Measurements from ENCODE around the gene TRIM25. TPM values are rescaled to one million over a fixed set of nuclear protein-coding genes. Genes with fewer than 3 reads are reported as not detected.

TRIM25 gene
- total RNA-seq, 3 donors from 2014 or later (not counting 1 experiment from before 2014, with no cell fraction given), result 50.4 to 100 (median 74.5) TPM

DNA sequence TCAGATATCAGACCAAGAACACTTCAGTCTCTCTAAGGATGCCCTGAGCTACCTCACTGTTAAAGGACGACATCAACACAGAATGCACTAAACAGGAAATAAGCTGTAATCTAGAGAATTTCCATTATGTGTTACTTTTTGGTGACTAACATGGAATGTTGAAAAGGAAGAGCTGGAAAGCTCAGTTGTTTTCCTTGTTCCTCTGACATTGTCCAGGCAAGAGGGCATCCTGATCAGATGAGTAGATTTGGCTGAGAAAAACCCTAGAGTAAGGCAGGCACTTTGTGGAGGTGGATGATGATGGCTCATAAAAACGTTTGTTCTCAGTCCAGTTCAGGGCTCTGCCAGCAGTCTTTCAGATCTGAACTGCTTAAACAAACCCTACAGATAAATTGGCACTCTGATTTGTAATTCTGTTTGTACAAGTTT, 45.9 kb downstream of the TRIM25 start:
- 75% methylated on average over 2 of the region's 2 CpGs for WGBS (ENCODE audit: insufficient coverage)
- H3K27ac ChIP-seq (ENCODE audit: low read length), result no peak overlapping the region

DNA sequence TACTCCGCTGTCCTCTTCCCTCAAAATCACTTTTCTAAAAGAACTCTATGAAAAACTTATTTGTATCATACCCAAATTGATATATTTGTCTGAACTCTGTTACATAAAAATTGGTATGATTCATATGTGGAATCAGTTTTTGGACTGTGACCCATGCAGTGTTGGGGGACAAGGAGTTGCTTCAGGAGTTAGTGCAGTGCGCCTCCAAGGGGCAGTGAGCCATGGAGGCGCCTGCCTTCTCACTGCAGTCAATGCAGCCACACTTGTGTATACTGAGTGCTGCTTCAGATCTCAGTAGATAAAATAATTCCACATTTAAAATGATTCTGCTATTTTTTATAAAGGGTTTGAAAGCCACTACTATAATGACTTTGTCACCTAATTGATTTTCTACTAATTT, 47.4 kb downstream of the TRIM25 start:
- 73% methylated on average over 2 of the region's 3 CpGs for WGBS (ENCODE audit: insufficient coverage)
- no peaks in the 10 kb centered on the region for H3K9me3 Mint-ChIP-seq
- Histone ChIP-seq H3K27me3 (ENCODE audit: control insufficient read depth, insufficient read depth, low read length) (no peaks in the 10 kb centered on the region), H3K27ac (ENCODE audit: low read length) (no peak overlapping the region), H3K9me3 (ENCODE audit: control insufficient read depth, insufficient read depth, low read length) (no peaks in the 10 kb centered on the region), H3K36me3 (ENCODE audit: control insufficient read depth, insufficient read depth, low read length) (peaks cover 23% of the 10 kb centered on the region), H3K4me3 (ENCODE audit: low read length) (no peak overlapping the region), H3K4me1 (ENCODE audit: control insufficient read depth, insufficient read depth, low read length) (no peaks in the 10 kb centered on the region)
- TF ChIP-seq, protein P1, sequence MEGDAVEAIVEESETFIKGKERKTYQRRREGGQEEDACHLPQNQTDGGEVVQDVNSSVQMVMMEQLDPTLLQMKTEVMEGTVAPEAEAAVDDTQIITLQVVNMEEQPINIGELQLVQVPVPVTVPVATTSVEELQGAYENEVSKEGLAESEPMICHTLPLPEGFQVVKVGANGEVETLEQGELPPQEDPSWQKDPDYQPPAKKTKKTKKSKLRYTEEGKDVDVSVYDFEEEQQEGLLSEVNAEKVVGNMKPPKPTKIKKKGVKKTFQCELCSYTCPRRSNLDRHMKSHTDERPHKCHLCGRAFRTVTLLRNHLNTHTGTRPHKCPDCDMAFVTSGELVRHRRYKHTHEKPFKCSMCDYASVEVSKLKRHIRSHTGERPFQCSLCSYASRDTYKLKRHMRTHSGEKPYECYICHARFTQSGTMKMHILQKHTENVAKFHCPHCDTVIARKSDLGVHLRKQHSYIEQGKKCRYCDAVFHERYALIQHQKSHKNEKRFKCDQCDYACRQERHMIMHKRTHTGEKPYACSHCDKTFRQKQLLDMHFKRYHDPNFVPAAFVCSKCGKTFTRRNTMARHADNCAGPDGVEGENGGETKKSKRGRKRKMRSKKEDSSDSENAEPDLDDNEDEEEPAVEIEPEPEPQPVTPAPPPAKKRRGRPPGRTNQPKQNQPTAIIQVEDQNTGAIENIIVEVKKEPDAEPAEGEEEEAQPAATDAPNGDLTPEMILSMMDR (IDR thresholded peaks at IDR 0.05), result no peak
- H3K36me3 Mint-ChIP-seq, result peaks cover 13% of the 10 kb centered on the region
- DNase-seq (peak in 1 of 2 donors; percentile 37), ATAC-seq (no peak)
- no peaks in the 10 kb centered on the region for H3K4me1 Mint-ChIP-seq
- H3K27ac Mint-ChIP-seq, result no peak overlapping the region
- no peaks in the 10 kb centered on the region for H3K27me3 Mint-ChIP-seq (ENCODE audit: low read depth in 2 of 2)
- H3K4me3 Mint-ChIP-seq, result no peak overlapping the region
- intact Hi-C loops (cut with micrococcal nuclease), result no loop called here

More for the DNA sequence above, 45.9 kb downstream of the TRIM25 start:
- TF ChIP-seq, protein P1 (IDR thresholded peaks at IDR 0.05), result no peak
- no peak overlapping the region for H3K4me3 Mint-ChIP-seq
- H3K9me3 Mint-ChIP-seq, result no peaks in the 10 kb centered on the region
- H3K27me3 Mint-ChIP-seq (ENCODE audit: low read depth in 2 of 2), result no peaks in the 10 kb centered on the region
- DNase-seq (no peak), ATAC-seq (no peak)
- no peaks in the 10 kb centered on the region for H3K27me3 ChIP-seq (ENCODE audit: control insufficient read depth, insufficient read depth, low read length)
- H3K36me3 ChIP-seq (ENCODE audit: control insufficient read depth, insufficient read depth, low read length), result peaks cover 14% of the 10 kb centered on the region
- no peaks in the 10 kb centered on the region for H3K4me1 Mint-ChIP-seq
- no peak overlapping the region for H3K4me3 ChIP-seq (ENCODE audit: low read length)
- H3K27ac Mint-ChIP-seq, result no peak overlapping the region
- H3K36me3 Mint-ChIP-seq, result no peaks in the 10 kb centered on the region
- H3K4me1 ChIP-seq (ENCODE audit: control insufficient read depth, insufficient read depth, low read length), result no peaks in the 10 kb centered on the region
- intact Hi-C loops (cut with micrococcal nuclease), result no loop called here
- no peaks in the 10 kb centered on the region for H3K9me3 ChIP-seq (ENCODE audit: control insufficient read depth, insufficient read depth, low read length)

DNA sequence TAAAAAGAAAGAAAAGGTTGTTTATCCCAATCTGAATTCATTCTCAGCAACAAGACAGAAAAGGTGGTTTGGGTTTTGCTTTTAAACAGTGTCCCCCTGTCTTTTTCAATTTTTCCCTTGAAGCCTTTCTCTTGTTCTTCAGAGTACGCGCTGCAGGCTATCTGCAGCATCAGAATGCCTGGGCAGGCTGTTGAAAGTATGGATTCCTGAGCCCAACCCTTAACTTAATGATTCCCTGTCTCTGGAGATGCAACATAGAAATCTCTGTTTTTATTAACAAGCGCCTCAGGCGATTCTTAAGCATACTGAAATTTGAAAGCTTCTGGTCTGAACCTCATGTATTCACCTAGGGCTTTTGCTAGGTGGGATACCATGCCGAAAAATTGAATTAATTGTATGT, 47.8 kb downstream of the TRIM25 start:
- intact Hi-C loops (cut with micrococcal nuclease), result no loop called here
- Mint-ChIP-seq H3K36me3 (peaks cover 18% of the 10 kb centered on the region), H3K4me1 (no peaks in the 10 kb centered on the region)

DNA sequence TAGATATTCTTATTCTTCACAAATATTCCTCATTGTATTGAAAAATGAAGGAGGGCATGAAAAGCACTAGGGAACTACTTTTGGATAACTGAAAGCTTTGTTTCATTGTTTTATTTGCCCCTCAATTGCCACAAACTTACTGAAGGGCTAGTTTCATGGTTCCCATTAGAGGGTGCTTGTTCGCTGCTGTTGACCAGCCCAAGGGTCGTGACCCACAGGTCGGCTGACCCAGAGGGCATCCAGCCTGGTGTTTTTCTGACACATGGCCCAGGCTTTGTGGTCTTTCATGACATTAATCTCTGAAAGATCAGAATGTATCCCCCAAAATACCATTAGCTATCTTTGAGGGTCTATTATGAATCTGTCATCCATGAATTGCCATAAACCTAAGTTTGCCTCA, 49.9 kb downstream of the TRIM25 start:
- Histone ChIP-seq H3K4me1 (ENCODE audit: control insufficient read depth, insufficient read depth, low read length) (no peaks in the 10 kb centered on the region), H3K4me3 (ENCODE audit: low read length) (no peak overlapping the region), H3K36me3 (ENCODE audit: control insufficient read depth, insufficient read depth, low read length) (peaks cover 31% of the 10 kb centered on the region), H3K9me3 (ENCODE audit: control insufficient read depth, insufficient read depth, low read length) (no peaks in the 10 kb centered on the region), H3K27me3 (ENCODE audit: control insufficient read depth, insufficient read depth, low read length) (no peaks in the 10 kb centered on the region), H3K27ac (ENCODE audit: low read length) (no peak overlapping the region)
- H3K9me3 Mint-ChIP-seq, result no peaks in the 10 kb centered on the region
- intact Hi-C loops (cut with micrococcal nuclease), result no loop called here
- H3K4me3 Mint-ChIP-seq, result no peak overlapping the region
- WGBS (ENCODE audit: insufficient coverage), result 82% methylated on average over 3 of the region's 3 CpGs
- ATAC-seq (no peak), DNase-seq (no peak)
- H3K27me3 Mint-ChIP-seq (ENCODE audit: low read depth in 2 of 2), result no peaks in the 10 kb centered on the region
- no peaks in the 10 kb centered on the region for H3K4me1 Mint-ChIP-seq
- H3K27ac Mint-ChIP-seq, result no peak overlapping the region
- TF ChIP-seq, protein P1 (IDR thresholded peaks at IDR 0.05), result no peak
- peaks cover 24% of the 10 kb centered on the region for H3K36me3 Mint-ChIP-seq

More for the DNA sequence above, 47.8 kb downstream of the TRIM25 start:
- Histone ChIP-seq H3K27me3 (ENCODE audit: control insufficient read depth, insufficient read depth, low read length) (no peaks in the 10 kb centered on the region), H3K4me1 (ENCODE audit: control insufficient read depth, insufficient read depth, low read length) (no peaks in the 10 kb centered on the region), H3K27ac (ENCODE audit: low read length) (no peak overlapping the region), H3K9me3 (ENCODE audit: control insufficient read depth, insufficient read depth, low read length) (no peaks in the 10 kb centered on the region), H3K4me3 (ENCODE audit: low read length) (no peak overlapping the region), H3K36me3 (ENCODE audit: control insufficient read depth, insufficient read depth, low read length) (peaks cover 27% of the 10 kb centered on the region)
- no peak for ATAC-seq
- DNase-seq, result no peak
- H3K27me3 Mint-ChIP-seq (ENCODE audit: low read depth in 2 of 2), result no peaks in the 10 kb centered on the region
- TF ChIP-seq, protein P1 (IDR thresholded peaks at IDR 0.05), result no peak
- H3K4me3 Mint-ChIP-seq, result no peak overlapping the region
- no peak overlapping the region for H3K27ac Mint-ChIP-seq
- H3K9me3 Mint-ChIP-seq, result no peaks in the 10 kb centered on the region
- WGBS (ENCODE audit: insufficient coverage), result 100% methylated on average over 4 of the region's 5 CpGs
